GM10266 (cell line): Measurements from ENCODE around the gene CTDSP1.

Source experiments
- DNase-seq: peaks from one replicate; pipeline ENCODE4 v3.0.0; 2012; ENCODE audit errors: extremely low spot score
- TF ChIP-seq, protein P1 (sequence below): IDR thresholded peaks from 2 replicates; pipeline ENCODE4 v1.5.1; 2012; ENCODE audit warnings: mild to moderate bottlenecking, low read depth; ENCODE audit not compliant: control insufficient read depth, insufficient read depth; ENCODE audit errors: missing control alignments

Gene CTDSP1

DNA sequence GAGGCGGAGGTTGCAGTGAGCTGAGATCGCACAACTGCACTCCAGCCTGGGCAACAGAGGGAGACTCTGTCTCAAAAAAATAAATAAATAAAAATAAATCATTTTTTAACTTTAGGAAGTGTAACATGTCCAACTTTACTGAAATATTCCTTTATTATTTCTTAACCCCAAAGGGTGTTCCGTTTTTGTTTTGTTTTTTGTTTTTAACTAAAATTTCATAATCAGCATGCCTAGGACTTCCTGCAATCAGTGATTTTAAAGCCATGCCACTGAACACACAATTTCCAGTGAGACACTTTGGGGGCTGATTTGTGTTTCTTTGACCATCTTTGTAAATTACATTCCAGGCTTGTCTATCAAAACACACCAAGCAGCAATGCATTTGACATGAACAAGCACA is 35.9 kb upstream of the CTDSP1 start:
- no peak for DNase-seq
- TF ChIP-seq, protein P1, sequence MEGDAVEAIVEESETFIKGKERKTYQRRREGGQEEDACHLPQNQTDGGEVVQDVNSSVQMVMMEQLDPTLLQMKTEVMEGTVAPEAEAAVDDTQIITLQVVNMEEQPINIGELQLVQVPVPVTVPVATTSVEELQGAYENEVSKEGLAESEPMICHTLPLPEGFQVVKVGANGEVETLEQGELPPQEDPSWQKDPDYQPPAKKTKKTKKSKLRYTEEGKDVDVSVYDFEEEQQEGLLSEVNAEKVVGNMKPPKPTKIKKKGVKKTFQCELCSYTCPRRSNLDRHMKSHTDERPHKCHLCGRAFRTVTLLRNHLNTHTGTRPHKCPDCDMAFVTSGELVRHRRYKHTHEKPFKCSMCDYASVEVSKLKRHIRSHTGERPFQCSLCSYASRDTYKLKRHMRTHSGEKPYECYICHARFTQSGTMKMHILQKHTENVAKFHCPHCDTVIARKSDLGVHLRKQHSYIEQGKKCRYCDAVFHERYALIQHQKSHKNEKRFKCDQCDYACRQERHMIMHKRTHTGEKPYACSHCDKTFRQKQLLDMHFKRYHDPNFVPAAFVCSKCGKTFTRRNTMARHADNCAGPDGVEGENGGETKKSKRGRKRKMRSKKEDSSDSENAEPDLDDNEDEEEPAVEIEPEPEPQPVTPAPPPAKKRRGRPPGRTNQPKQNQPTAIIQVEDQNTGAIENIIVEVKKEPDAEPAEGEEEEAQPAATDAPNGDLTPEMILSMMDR, result no peak

DNA sequence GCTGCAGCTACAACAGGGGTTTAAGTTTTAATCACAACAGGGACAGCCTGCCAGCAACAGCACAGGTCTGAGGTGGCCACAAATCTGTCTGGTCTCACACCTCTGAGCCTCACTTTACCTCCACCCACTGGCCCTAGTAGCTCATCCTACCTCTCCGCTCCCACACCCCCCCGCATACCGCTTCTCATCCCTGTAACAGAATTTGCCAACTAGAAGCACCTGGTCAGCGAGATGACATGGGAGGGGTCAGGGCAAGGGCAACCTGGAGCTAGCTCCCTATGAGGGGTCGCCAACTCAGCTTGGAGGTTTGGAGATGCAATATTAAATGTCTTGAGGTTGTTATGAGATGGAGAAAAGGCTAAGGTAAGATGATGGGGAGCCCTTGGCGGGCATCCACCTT is 35.5 kb upstream of the CTDSP1 start:
- DNase-seq, result no peak
- TF ChIP-seq, protein P1, result no peak

DNA sequence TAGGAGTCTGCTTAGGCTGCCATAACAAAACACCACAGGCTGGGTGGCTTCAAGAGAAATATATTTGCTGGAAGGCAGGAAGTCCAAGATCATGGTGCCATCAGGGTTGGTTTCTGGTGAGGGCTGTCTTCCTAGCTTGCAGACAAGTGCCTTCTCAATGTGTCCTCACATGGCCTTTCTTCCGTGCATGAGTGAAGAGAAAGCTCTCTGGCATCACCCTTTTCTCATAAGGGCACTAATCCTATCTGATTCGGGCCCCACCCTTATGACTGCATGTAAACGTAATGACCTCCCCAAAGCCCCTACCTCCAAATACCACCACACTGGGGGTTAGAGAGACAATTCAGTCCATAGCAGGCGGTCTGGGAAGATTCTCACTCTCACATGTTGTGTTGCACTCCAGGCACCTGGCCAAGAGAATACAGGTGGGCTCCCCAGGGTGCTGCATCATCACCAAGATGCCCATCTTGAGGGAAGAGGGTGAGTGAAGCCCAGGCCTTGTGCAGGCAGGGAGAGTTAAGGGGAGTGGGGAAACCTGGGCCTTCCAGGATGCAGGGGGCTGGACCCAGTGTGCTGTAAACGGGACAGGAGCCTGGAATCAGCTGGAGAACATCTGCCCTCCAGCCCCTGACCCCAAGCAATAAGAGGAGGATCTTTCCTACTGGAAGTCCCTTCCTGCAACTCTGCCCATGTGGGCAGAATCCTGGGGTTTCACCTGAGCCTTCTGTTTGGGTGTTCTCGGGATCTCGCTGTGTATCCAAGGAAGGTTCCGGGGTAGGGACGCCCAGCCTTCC is 32.9 kb upstream of the CTDSP1 start:
- peak; percentile 20 for DNase-seq
- TF ChIP-seq, protein P1, result no peak

DNA sequence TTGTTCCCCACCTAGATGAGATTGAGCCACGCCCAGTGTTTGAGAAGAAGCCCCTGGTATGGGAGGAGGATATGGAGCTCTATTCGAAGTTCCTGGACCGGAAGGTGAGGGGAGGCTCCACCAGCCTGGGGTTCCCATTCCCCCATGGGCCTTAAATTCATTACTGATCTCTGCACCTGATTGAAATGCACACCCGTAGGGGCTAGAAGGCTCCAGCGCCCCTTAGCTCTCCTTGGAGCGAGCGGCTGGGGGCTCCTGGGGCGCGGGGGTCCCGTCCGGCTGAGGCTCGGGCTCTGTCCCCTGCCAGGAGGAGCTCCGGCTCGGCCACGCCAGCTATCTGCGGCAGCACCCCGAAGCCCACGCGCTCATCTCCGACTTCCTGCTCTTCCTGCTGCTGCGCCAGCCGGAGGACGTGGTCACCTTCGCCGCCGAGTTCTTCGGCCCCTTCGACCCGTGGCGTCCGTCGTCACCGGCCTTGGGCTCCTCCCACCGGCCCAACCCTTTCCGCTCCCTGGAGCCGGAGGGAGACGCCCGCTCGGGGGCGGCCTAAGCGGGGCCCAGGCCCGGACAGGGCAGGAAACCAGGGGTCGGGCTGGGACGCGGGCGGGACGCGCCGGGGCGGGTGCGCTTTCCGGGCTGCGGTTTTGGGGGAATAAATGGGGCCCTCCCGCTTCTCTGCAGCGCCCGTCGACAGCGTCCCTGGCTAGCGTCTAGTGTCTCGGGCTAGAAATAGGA is 32.1 kb upstream of the CTDSP1 start:
- peak; percentile 94 for DNase-seq

DNA sequence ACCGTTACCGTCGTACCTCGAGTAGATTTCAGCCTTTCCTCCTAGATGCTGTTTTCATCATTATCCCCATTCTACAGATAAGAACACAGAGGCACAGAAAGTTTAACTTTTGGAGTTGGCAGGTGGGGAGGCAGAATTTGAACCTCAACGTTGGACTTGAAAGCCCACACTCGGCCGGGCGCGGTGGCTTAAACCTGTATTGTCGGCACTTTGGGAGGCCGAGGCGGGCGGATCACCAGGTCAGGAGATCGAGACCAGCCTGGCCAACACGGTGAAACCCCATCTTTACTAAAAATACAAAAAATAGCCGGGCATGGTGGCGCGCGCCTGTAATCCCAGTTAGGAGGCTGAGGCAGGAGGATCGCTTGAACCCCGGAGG is 31.5 kb upstream of the CTDSP1 start:
- no peak for DNase-seq
- TF ChIP-seq, protein P1, result no peak

More for the DNA sequence above, 32.1 kb upstream of the CTDSP1 start:
- TF ChIP-seq, protein P1, result no peak

DNA sequence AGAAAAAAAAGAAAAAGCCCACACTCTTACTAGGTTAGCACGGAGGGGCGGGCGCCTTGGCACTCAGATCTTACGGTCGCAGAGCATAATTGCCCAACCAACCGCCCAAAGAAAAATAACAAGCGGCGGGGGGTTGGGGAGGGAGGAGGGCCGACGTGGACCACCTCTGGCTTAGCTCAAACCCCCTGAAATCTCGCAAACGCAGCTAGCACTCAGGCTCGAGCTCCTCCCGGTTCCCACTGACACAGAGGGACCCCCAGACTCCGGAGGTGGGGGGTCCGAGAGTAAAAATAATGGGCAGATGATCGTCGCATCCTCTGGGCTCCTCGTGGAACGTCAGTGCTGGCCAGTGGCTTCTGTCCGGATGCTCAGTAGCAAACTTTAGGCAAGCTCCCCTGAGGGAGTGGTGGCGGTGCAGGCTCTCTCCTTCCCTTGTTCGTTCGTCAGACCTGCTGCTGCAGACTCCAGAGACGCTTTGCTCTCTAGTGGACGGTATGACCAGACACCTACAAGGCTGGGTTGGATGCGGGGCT is 31.0 kb upstream of the CTDSP1 start:
- DNase-seq, result peak; percentile 18
- TF ChIP-seq, protein P1, result no peak

DNA sequence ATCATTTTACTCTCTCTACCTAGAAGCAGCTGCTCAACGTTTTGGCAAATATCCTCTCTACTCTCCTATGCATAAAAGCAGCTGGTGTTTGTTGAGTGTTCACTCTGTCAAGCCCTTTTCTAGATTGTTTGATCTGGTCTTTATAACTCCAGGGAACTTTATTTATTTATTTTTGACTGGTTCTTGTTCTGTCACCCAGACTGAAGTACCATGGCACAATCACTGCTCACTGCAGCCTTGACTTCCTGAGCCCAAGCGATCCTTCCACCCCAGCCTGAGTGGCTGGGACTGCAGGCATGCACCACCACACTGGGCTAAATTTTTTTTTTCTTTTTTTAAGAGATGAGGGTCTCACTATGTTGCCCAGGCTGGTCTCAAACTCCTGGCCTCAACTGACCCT is 30.3 kb upstream of the CTDSP1 start:
- TF ChIP-seq, protein P1, result no peak
- no peak for DNase-seq
